ENCODE data around the gene LGALS8. TPM values are rescaled to one million over a fixed set of nuclear protein-coding genes. Genes with fewer than 3 reads are reported as not detected.

The LGALS8 gene
- total RNA-seq, 1 experiment from 2014 or later, result 35.3 TPM

DNA sequence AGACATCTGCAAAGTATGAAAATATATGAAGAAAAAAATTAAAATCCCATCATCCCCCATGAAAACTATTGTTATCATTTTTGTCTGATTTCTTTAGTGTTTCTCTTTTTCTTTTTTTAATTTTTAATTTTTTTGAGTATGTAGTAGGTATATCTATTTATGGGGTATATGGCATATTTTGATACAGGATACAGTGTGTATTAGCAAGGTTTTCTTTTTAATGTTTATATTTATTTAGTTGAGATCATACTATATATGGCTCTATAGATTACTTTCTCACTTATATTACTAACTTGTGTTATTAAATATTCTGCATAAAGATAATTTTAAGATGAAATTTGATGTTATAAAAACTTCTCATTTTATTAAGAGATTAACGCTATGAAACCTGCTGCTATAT, 11.4 kb downstream of the LGALS8 start:
- no peak overlapping the region for H3K4me3 ChIP-seq (ENCODE audit: low read depth, low read length, poor library complexity, severe bottlenecking)
- no peak overlapping the region for H3K27ac ChIP-seq (ENCODE audit: low read depth, low read length, poor library complexity, severe bottlenecking)
- no peaks in the 10 kb centered on the region for H3K36me3 ChIP-seq (ENCODE audit: insufficient read depth, low read length, poor library complexity, severe bottlenecking)
- H3K4me1 ChIP-seq (ENCODE audit: insufficient read depth, low read length, poor library complexity, severe bottlenecking), result peaks cover 15% of the 10 kb centered on the region
- ChIA-PET POLR2A (ENCODE audit: low non-redundant PET) (no interaction called here), CTCF (no interaction called here)
- intact Hi-C loops (cut with micrococcal nuclease; ENCODE audit: unreplicated experiment), result no loop called here
- no peaks in the 10 kb centered on the region for H3K9me3 ChIP-seq (ENCODE audit: low read depth, low read length, poor library complexity, severe bottlenecking)
- BruUV-seq (replicated peaks), result no TSS peak
- H3K27me3 ChIP-seq (replicated peaks; ENCODE audit: insufficient read depth, low read depth, low read length, poor library complexity), result no peaks in the 10 kb centered on the region
- TF ChIP-seq EZH2 (IDR thresholded peaks at IDR 0.05; ENCODE audit: borderline replicate concordance, low read depth, low read length, poor library complexity, severe bottlenecking) (no peak), CTCF (conservative IDR thresholded peaks at IDR 0.05; ENCODE audit: low read depth, low read length) (no peak)
- DNase-seq (ENCODE audit: low spot score), result no peak

DNA sequence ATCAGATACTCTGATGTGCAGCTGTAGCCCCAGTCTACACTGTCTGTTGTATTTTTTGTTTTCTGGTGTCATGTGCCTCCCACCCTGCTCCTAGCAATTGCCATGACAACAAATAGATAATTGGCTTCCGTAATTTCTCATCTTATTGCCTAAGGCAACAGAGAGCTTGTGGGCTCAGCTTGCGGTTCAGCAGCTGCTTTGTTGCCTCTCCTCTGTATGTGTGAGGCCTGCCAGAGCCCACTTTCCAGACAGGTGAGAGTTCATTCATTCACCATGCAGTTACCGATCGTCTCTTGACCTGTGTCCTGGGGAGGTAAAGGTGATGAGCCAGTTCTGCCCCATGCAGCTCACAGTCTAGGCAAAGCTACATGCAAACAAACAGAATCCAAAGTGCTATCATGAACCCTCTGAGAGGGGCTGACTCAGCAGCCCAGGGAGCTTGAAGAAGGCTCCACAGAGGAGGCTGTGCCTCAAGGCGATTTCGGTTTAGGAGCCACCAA, 11.9 kb downstream of the LGALS8 start:
- no peaks in the 10 kb centered on the region for H3K27me3 ChIP-seq (replicated peaks; ENCODE audit: insufficient read depth, low read depth, low read length, poor library complexity)
- ChIA-PET POLR2A (ENCODE audit: low non-redundant PET) (no interaction called here), CTCF (interaction anchor here (0.9 kb wide), 1 partner anchor 428 kb away, joined by 4 read pairs; no protein-coding TSS in a partner anchor)
- peaks cover 15% of the 10 kb centered on the region for H3K4me1 ChIP-seq (ENCODE audit: insufficient read depth, low read length, poor library complexity, severe bottlenecking)
- intact Hi-C loops (cut with micrococcal nuclease; ENCODE audit: unreplicated experiment), result no loop called here
- no peak overlapping the region for H3K4me3 ChIP-seq (ENCODE audit: low read depth, low read length, poor library complexity, severe bottlenecking)
- TF ChIP-seq CTCF (conservative IDR thresholded peaks at IDR 0.05; ENCODE audit: low read depth, low read length), result no peak
- no peak for TF ChIP-seq EZH2 (IDR thresholded peaks at IDR 0.05; ENCODE audit: borderline replicate concordance, low read depth, low read length, poor library complexity, severe bottlenecking)
- H3K27ac ChIP-seq (ENCODE audit: low read depth, low read length, poor library complexity, severe bottlenecking), result peak overlapping the region; percentile 61
- H3K36me3 ChIP-seq (ENCODE audit: insufficient read depth, low read length, poor library complexity, severe bottlenecking), result no peaks in the 10 kb centered on the region
- no peaks in the 10 kb centered on the region for H3K9me3 ChIP-seq (ENCODE audit: low read depth, low read length, poor library complexity, severe bottlenecking)
- no TSS peak for BruUV-seq (replicated peaks)
- DNase-seq (ENCODE audit: low spot score), result peak; percentile 78

GRCh38 chr1:236536540-236536939, 12.8 kb downstream of the LGALS8 start:
- H3K4me1 ChIP-seq (ENCODE audit: insufficient read depth, low read length, poor library complexity, severe bottlenecking), result peaks cover 15% of the 10 kb centered on the region
- no peak for TF ChIP-seq CTCF (conservative IDR thresholded peaks at IDR 0.05; ENCODE audit: low read depth, low read length)
- no peak for TF ChIP-seq EZH2 (IDR thresholded peaks at IDR 0.05; ENCODE audit: borderline replicate concordance, low read depth, low read length, poor library complexity, severe bottlenecking)
- H3K4me3 ChIP-seq (ENCODE audit: low read depth, low read length, poor library complexity, severe bottlenecking), result no peak overlapping the region
- H3K9me3 ChIP-seq (ENCODE audit: low read depth, low read length, poor library complexity, severe bottlenecking), result no peaks in the 10 kb centered on the region
- no peak overlapping the region for H3K27ac ChIP-seq (ENCODE audit: low read depth, low read length, poor library complexity, severe bottlenecking)
- DNase-seq (ENCODE audit: low spot score), result no peak
- intact Hi-C loops (cut with micrococcal nuclease; ENCODE audit: unreplicated experiment), result no loop called here
- ChIA-PET POLR2A (ENCODE audit: low non-redundant PET) (no interaction called here), CTCF (interaction anchor here (0.9 kb wide), 1 partner anchor 428 kb away, joined by 4 read pairs; no protein-coding TSS in a partner anchor)
- no TSS peak for BruUV-seq (replicated peaks)
- no peaks in the 10 kb centered on the region for H3K27me3 ChIP-seq (replicated peaks; ENCODE audit: insufficient read depth, low read depth, low read length, poor library complexity)
- no peaks in the 10 kb centered on the region for H3K36me3 ChIP-seq (ENCODE audit: insufficient read depth, low read length, poor library complexity, severe bottlenecking)

Data from A673 (cell line).